GM10266 (cell line): Measurements from ENCODE around the gene ADGRA1.

Source experiments
- DNase-seq: peaks from one replicate; pipeline ENCODE4 v3.0.0; 2012; ENCODE audit errors: extremely low spot score
- TF ChIP-seq, protein P1 (sequence below): IDR thresholded peaks from 2 replicates; pipeline ENCODE4 v1.5.1; 2012; ENCODE audit warnings: mild to moderate bottlenecking, low read depth; ENCODE audit not compliant: control insufficient read depth, insufficient read depth; ENCODE audit errors: missing control alignments

The ADGRA1 gene

GRCh38 chr10:133042816-133043215, 44.9 kb upstream of the ADGRA1 start:
- TF ChIP-seq, protein P1, sequence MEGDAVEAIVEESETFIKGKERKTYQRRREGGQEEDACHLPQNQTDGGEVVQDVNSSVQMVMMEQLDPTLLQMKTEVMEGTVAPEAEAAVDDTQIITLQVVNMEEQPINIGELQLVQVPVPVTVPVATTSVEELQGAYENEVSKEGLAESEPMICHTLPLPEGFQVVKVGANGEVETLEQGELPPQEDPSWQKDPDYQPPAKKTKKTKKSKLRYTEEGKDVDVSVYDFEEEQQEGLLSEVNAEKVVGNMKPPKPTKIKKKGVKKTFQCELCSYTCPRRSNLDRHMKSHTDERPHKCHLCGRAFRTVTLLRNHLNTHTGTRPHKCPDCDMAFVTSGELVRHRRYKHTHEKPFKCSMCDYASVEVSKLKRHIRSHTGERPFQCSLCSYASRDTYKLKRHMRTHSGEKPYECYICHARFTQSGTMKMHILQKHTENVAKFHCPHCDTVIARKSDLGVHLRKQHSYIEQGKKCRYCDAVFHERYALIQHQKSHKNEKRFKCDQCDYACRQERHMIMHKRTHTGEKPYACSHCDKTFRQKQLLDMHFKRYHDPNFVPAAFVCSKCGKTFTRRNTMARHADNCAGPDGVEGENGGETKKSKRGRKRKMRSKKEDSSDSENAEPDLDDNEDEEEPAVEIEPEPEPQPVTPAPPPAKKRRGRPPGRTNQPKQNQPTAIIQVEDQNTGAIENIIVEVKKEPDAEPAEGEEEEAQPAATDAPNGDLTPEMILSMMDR, result no peak
- no peak for DNase-seq

DNA sequence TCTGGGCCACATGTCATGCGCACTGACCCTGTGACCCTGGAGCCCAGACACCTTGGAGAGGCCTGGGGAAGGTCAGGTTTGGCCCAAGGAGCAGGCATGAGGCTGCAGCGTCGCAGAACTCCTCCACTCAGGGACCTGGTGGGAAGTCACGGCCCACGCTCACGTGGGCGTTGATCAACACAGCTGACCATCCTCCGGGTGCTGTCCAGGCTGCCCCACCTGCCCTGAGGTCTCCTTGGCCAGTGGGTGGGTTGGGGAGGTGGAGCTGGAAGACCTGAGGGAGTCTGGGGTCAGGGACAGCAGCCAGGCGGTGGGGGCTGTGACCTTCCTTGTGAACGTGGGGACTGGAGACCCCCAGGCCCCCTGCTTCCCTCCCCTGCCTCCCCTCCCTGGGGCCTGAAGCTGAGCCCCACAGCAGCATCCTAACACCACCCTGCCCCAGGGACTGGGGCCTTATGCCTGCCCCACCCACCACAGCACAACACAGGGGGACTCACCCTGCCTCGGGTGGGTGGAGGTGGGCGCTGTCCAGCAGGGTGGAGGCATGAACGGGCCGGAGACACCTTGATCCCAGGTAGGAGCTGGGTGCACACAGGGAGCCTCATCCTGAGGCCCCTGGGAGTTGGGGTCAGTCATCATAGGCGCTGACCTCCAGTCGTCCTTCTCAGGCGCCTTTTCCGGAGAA, 44.0 kb upstream of the ADGRA1 start:
- TF ChIP-seq, protein P1, result no peak
- DNase-seq, result no peak

GRCh38 chr10:133044401-133044811, 43.3 kb upstream of the ADGRA1 start:
- TF ChIP-seq, protein P1, result no peak
- no peak for DNase-seq

DNA sequence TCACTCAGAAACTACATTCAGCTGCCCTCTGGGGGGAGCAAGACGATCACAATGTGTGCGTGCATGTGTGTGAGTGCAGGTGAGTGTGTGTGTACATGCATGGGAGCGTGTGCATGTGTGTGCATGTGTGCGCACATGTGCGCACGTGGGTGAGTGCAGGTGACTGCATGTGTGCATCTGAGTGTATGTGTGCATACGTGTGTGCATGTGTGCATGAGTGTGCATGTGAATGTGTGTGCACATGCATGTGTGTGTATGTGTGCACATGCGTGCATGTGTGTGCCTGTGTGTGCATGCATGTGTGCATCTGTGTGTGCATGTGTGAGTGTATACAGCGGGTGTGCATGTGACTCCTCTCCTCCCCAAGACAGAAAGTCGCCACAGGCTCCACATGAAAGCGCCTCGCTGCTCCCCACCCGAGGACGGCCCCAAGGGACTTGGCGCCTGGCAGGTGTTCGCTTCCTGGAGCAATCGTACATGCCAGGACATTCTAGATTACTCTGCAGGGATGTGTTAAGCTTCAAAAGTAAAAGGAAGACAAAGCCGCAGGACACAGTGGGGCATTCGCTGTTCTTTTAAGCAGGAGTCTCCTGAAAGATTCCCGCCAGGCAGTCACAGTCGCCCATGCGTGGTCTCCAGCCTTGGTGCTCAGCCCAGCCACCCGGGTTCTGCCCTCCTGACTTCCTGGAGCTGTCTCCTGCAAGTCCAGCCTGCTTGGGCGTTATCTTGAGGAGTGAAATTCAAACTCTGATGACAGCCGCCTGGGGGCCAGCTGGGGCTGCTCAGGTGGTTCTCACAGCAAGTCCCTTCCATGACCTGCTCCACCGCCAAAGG, 42.0 kb upstream of the ADGRA1 start:
- DNase-seq, result no peak
- TF ChIP-seq, protein P1, result no peak

GRCh38 chr10:133046390-133046765, 41.3 kb upstream of the ADGRA1 start:
- TF ChIP-seq, protein P1, result no peak

GRCh38 chr10:133047526-133048123, 40.1 kb upstream of the ADGRA1 start:
- TF ChIP-seq, protein P1, result no peak
- DNase-seq, result no peak

More at GRCh38 chr10:133046390-133046765, 41.3 kb upstream of the ADGRA1 start:
- DNase-seq, result no peak
